GM19035 (cell line): ENCODE measurements around the gene LBHD2.

Source experiments
- ATAC-seq: cut with Tn5 transposase; IDR thresholded peaks from one replicate; pipeline ENCODE4 v1.9.1; 2021; ENCODE audit not compliant: unreplicated experiment

LBHD2 gene

DNA sequence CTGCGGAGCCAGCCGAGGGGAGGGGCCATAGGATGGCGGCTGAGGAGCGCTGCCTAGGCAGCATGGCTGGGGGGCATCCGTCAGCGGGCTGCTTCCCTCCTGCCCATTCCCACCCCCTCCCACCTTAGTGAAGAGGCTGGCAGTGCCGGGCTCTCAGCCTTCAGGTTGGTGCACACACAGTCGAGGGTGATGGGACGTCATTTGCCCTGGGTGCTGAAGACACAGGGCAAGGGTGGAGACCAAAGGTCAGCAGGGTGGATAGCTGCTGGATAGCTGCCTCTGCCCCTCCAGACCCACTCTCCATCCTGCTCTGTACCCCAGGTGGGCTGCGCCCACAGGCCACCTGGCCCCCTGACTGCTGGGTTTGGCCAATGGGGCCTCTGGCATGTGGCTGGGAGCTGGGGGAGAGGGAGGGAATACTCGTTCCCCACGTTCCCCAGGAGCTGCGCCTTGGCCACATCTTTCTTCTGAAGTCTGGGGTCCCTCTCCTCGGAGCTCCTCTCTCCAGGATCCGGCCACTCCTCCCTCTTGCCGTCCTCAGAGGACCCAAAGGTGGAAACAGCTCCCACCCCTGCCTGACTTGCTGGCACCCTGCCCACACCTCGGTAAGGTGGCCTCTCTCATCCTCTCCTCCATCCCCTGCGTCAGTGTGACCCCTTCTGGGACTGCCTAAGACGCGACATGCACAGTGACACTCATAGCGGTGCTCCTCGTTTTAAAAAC lies 15.5 kb upstream of the LBHD2 start:
- no peak for ATAC-seq

DNA sequence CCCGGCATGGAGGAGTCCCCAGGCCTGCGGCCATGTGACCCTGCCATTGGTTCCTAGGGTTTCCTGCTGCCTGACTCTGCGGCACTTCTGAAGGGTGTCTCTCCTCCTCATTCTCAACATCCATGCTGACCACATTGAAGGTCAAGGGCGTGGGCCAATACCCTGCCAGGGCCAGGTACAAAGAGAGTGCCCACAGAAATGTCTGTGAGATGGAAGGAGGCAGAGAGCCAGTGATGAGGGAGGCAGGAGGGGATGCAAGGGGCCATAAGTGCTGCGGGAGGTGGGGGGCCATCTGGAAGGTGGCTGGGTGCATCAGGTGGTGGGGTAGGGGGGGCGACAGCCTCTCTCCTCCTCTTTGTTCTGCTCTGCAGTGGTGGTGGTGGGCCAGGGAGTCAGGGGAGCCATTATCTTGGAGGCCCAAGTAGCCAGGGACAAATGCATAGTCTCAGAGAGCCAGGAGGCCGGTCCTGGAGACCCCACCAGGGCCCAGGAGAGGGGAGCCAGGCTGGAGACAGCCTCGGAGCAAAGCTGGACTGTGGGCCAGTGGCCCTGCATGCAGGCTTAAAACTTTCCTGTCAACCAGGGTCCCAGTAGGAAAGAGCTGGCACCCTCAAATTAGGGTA lies 13.6 kb upstream of the LBHD2 start:
- ATAC-seq = no peak

DNA sequence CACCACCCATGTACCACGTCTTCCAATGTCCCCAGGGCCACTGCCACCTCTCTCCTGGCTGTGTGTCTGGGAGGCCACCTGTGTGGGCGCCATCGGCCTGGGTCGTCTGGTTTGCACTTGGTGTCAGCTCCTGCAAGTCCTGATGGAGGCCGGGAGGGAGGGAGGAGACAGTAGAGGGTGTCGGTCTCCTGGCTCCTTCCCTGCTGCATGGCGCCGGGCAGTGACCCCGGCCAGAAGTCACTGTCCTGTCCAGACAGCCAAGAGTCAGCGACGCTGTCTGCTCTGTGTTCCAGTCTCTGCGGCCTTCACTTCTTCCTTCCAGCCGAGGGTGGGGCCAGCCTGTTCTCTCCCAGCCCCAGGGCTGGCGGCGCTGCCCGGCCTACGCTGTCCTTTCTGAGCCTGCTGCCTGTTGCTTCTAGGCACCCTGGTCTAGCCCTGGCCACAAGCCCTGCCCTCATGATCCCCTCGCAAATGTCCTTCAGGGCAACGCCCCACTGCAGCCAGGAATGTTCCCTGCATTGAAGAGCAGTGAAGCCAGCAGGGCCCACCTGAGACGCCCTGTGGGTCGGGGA lies 13.0 kb upstream of the LBHD2 start:
- no peak for ATAC-seq

DNA sequence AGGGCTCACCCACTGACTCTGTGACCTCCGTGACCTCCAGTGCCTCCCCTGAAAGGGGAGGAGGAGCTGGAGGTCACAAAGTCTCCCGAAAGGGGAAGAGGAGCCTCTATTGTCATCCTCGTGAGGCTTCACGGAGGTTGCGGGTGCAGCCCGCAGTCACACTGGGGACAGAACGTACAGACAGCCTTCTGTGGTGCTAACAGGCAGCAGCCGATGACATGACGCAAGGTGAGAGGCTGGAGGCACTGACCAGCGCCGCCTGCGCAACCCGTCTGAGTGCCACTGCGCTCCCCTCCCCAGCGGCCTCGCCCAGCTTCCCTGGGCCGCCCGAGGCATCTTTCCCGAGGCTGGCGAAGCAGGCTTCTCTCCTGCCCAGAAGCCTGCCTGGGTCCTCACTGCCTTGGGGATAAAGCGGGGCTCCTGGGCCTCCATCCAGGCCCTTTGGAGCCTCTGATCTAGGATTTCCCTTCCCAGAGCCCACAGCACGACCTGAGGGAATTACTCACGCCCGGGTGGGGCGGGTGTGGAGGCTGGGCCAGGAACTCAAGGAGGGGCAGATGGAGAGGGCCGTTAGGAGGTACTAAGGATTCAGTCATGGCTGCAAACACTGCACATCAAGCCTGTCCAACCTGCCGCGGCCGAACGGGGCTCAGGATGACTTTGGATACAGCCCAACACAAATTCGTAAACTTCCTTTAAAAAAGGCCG lies 12.3 kb upstream of the LBHD2 start:
- ATAC-seq = no peak

DNA sequence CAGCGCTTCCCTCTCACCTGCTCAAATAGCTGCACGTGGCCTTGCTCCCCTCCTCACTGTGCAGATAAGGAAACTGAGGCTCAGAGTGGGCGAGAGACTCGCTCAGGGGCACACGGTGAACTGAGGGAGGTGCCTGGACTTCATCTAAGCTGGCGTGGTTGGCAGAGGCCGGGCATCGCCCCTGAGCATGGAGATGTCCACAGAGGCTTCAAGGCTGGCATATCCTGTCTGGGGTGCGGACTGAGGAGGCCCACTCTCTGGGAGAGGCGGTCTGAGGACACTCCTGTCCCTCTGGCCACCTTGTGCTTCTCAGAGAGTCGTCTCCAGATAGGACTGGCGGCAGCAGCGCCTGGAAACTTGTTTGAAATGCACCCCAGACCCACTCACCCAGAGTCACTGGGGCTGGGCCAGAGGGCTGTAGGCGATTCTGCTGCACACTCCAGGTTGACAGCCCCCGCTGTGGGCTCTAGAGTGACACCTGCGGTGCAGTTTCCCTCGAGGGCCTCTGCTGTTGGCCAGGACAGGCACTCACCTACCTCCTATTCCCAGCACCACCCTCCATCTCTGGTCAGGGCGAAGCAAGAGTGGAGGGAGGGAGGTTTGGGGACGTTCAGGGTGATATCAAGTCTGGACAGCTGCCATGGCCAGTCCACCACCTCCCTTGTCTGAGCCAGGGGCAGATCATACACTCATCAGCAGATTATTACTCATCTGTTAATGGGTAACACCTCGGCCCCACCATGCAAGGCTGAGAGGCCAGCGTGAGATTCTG lies 11.2 kb upstream of the LBHD2 start:
- no peak for ATAC-seq

- ATAC-seq = no peak
Measured at GRCh38 chr14:103073367-103073875, 10.6 kb upstream of the LBHD2 start.

- ATAC-seq = no peak
Measured at GRCh38 chr14:103073876-103074728, 9.9 kb upstream of the LBHD2 start.

DNA sequence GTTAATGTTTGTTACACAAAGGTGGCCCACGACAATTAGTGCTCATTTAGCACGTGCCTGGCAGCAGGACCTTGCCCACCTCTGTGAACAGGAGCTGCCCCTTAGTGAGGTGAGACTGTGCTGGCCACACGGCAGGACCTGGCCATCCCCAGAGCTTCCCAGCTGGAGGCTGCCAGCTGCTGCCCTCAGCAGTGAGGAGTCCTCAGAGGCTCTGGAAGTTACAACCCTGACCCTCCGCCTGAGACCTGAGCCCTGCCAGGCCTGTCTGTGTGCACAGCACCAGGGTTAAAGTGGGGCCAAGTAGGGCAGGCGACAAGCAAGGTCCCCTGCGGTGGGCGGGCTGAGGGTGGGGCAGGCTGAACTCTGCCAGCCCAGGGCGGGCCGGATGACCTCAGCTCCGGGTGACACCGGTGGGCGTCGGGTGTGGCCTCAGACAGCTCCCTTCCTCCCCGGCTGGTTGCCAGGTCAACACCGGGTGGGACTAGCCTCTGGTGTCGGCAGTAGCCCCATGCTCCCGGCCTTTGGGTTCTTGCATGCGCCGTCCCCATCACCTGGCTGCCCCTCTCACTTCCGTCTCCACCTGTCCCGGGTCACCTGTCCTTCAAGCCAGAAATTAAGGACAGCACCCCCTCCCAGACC lies 9.2 kb upstream of the LBHD2 start:
- ATAC-seq = peak; percentile 7

GRCh38 chr14:103078420-103078749 lies 5.6 kb upstream of the LBHD2 start:
- ATAC-seq = no peak

GRCh38 chr14:103078860-103079587 lies 5.0 kb upstream of the LBHD2 start:
- no peak for ATAC-seq

GRCh38 chr14:103081951-103082350 lies 2.1 kb upstream of the LBHD2 start:
- ATAC-seq = no peak

DNA sequence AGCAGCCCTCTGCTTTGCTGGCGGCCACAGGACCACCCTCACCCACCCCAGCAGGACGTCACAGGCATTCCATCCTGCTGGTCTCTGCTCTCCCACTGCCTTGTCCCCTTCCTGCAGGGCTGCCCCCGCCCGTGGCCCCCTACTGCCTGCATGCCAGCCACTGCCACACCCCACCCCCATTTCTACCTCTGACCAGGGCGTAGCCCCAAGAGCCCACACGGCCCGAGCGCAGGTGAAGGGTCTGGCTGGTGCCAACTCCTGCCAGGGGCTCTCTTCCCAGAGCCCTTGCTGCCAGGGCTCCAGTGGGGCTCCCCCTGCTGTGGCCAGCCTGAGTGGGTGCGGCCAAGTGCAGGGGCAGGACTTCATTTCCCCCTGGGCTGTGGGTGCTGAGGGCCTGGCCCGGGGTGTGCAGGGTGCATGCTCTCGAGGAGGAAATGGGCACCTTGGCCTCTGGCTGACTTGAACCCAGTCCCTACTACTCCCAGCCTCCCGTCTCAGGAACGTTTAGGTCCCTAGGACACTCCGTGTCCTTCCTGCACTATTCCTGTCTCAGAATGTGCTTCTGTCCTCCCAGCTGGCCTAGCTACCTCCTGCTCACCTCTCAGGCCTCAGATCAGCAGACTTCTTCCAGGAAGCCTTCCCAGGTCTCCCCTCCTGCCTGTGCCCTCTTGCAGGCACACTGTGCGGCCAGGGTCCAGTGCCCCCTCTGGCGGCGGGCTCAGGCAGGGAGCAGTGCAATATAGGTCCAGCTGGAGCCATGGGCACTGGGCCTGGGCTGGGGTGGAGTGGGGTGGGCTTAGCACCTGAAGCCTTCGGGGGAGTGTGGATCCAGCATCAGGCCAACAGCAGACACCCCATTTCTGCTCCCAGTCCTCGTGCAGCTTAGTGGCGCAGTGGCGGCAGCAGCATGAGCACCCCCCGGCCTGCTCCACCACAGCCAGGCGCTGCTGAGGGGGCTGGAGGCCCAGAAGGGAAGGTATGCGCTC lies 1.4 kb downstream of the LBHD2 start:
- no peak for ATAC-seq

GRCh38 chr14:103086771-103087342 lies 2.8 kb downstream of the LBHD2 start:
- no peak for ATAC-seq

DNA sequence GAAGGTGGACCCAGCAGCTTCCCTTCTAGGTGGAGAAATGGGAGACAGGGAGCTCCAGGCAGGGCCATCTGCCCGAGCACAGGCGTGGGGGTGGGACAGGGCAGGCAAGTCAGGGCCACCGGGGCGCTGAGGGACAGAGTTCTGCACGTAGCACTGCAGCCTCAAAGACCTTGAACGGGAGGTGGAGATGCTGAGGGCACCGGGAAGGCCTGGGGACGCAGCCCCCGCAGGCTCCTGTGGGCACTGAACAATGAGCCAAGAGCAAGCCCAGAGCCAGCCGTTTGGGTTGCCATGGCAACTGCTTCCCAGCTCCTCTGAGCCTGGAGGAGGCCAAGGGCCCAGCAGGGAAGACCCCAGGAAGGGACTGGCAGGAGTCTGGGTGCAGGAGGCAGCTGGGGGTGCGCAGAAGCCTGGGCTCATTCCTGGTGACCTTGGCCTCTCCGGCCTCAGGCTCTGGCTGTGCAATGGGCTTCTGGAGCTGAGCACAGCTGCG lies 3.4 kb downstream of the LBHD2 start:
- ATAC-seq = no peak

DNA sequence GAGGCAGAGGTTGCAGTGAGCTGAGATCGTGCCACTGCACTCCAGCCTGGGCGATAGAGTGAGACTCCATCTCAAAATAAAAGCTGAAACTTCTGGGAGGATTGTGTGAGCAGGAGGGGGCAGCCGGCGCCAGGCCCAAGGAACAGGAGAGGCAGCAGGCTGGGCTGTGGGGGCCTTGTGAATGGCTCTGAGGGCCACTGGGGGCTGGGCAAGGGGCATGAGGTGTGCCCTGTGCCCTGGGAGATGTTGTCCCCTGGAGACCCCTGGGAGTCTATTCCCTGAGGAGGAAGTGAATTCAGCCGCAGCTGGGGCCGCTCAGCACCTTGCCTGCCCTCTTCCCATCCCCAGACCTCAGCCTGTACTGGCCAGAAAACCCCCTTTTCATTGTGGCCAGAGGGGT lies 4.9 kb downstream of the LBHD2 start:
- no peak for ATAC-seq

GRCh38 chr14:103089386-103090335 lies 5.7 kb downstream of the LBHD2 start:
- no peak for ATAC-seq
